Osteocyte (in vitro differentiated cells): ENCODE measurements around the gene DCBLD1. TPM values are rescaled to one million over a fixed set of nuclear protein-coding genes. Genes with fewer than 3 reads are reported as not detected.
A peak's percentile ranks its signal among the peaks of the same experiment; 100 is the strongest.

Source experiments
- DNase-seq: peaks from one replicate; pipeline ENCODE4 v3.0.0; 2021; ENCODE audit warnings: mixed read lengths; ENCODE audit not compliant: unreplicated experiment; ENCODE audit errors: extremely low spot score
- H3K27ac Mint-ChIP-seq: one replicate; pipeline ENCODE4 v1.8.0; 2021; ENCODE audit warnings: mild to moderate bottlenecking, mixed read lengths; ENCODE audit not compliant: unreplicated experiment
- H3K27me3 Mint-ChIP-seq: one replicate; pipeline ENCODE4 v1.8.0; 2021; ENCODE audit warnings: mixed read lengths; ENCODE audit not compliant: unreplicated experiment
- H3K36me3 Mint-ChIP-seq: one replicate; pipeline ENCODE4 v1.8.0; 2021; ENCODE audit warnings: mixed read lengths; ENCODE audit not compliant: unreplicated experiment
- H3K4me1 Mint-ChIP-seq: one replicate; pipeline ENCODE4 v1.8.0; 2021; ENCODE audit warnings: mixed read lengths; ENCODE audit not compliant: unreplicated experiment
- H3K4me3 Mint-ChIP-seq: one replicate; pipeline ENCODE4 v1.8.0; 2021; ENCODE audit warnings: mild to moderate bottlenecking, moderate library complexity, mixed read lengths; ENCODE audit not compliant: unreplicated experiment
- H3K9me3 Mint-ChIP-seq: one replicate; pipeline ENCODE4 v1.8.0; 2021; ENCODE audit warnings: mixed read lengths; ENCODE audit not compliant: unreplicated experiment
- CTCF ChIP-seq: fragments of 200-600 bp; sonication (generic); IDR thresholded peaks from 2 replicates; pipeline ENCODE4 v1.5.0; 2021; ENCODE audit warnings: antibody characterized with exemption, mild to moderate bottlenecking, moderate library complexity
- total RNA-seq: library from RNA; stranded (reverse); gene quantifications from 2 replicates; pipeline ENCODE4 v1.2.1, GENCODE V29; 2021

Gene DCBLD1
- total RNA-seq, 1 donor from 2014 or later = 12.2 TPM

GRCh38 chr6:117544716-117545115, 62.2 kb downstream of the DCBLD1 start:
- Mint-ChIP-seq H3K4me3 (no peak overlapping the region), H3K36me3 (peaks cover 33% of the 10 kb centered on the region), H3K4me1 (peaks cover 16% of the 10 kb centered on the region), H3K9me3 (no peaks in the 10 kb centered on the region), H3K27ac (no peak overlapping the region), H3K27me3 (no peaks in the 10 kb centered on the region)
- no peak for TF ChIP-seq CTCF
- DNase-seq = no peak

GRCh38 chr6:117545161-117545595, 62.7 kb downstream of the DCBLD1 start:
- Mint-ChIP-seq H3K36me3 (peaks cover 31% of the 10 kb centered on the region), H3K9me3 (no peaks in the 10 kb centered on the region), H3K27ac (no peak overlapping the region), H3K4me1 (peaks cover 20% of the 10 kb centered on the region), H3K4me3 (no peak overlapping the region), H3K27me3 (no peaks in the 10 kb centered on the region)
- no peak for DNase-seq
- no peak for TF ChIP-seq CTCF

- H3K4me3 Mint-ChIP-seq = no peak overlapping the region
- no peaks in the 10 kb centered on the region for H3K27me3 Mint-ChIP-seq
- DNase-seq = no peak
- no peaks in the 10 kb centered on the region for H3K9me3 Mint-ChIP-seq
- no peak overlapping the region for H3K27ac Mint-ChIP-seq
- peaks cover 25% of the 10 kb centered on the region for H3K36me3 Mint-ChIP-seq
- TF ChIP-seq CTCF = no peak
- peaks cover 25% of the 10 kb centered on the region for H3K4me1 Mint-ChIP-seq
Measured at GRCh38 chr6:117546674-117547073, 64.2 kb downstream of the DCBLD1 start.

GRCh38 chr6:117547688-117548621, 65.5 kb downstream of the DCBLD1 start:
- Mint-ChIP-seq H3K4me3 (no peak overlapping the region), H3K36me3 (peaks cover 20% of the 10 kb centered on the region), H3K27ac (peak overlapping the region; percentile 39), H3K27me3 (no peaks in the 10 kb centered on the region), H3K4me1 (peaks cover 25% of the 10 kb centered on the region), H3K9me3 (no peaks in the 10 kb centered on the region)
- DNase-seq = no peak
- TF ChIP-seq CTCF = no peak

- Mint-ChIP-seq H3K27ac (peak overlapping the region; percentile 37), H3K4me1 (peaks cover 25% of the 10 kb centered on the region), H3K4me3 (no peak overlapping the region), H3K27me3 (no peaks in the 10 kb centered on the region), H3K9me3 (no peaks in the 10 kb centered on the region), H3K36me3 (peaks cover 17% of the 10 kb centered on the region)
- no peak for TF ChIP-seq CTCF
- DNase-seq = no peak
Measured at GRCh38 chr6:117548797-117549301, 66.4 kb downstream of the DCBLD1 start.
